Activated T-cell treated with anti-CD3 and anti-CD28 coated beads, Interleukin-2, amount 50 U/mL, for 4 hours (primary cell): ENCODE data around the gene GNG3. TPM values are rescaled to one million over a fixed set of nuclear protein-coding genes. Genes with fewer than 3 reads are reported as not detected.
A peak's percentile ranks its signal among the peaks of the same experiment; 100 is the strongest.

Experiments used
- ATAC-seq, 2 donors: fragments of 200-7000 bp; cut with Tn5 transposase; one replicate each; pipeline ENCODE4 v1.10.0; 2021
- DNase-seq: peaks from one replicate; pipeline ENCODE4 v3.0.0-alpha.2; 2020
- H3K27me3 Mint-ChIP-seq: one replicate; pipeline ENCODE4 v1.8.0; 2021; ENCODE audit warnings: low read depth, mixed read lengths
- H3K36me3 Mint-ChIP-seq: one replicate; pipeline ENCODE4 v1.8.0; 2022; ENCODE audit warnings: mixed read lengths; ENCODE audit not compliant: insufficient read depth
- H3K4me1 Mint-ChIP-seq: one replicate; pipeline ENCODE4 v1.8.0; 2021; ENCODE audit warnings: low read depth, mixed read lengths
- H3K4me3 Mint-ChIP-seq: one replicate; pipeline ENCODE4 v1.8.0; 2021; ENCODE audit warnings: mild to moderate bottlenecking, moderate library complexity, mixed read lengths
- H3K9me3 Mint-ChIP-seq: one replicate; pipeline ENCODE4 v1.8.0; 2021; ENCODE audit warnings: mixed read lengths
- total RNA-seq, 3 donors: library from RNA; stranded (reverse); gene quantifications; one replicate each; pipeline ENCODE4 v1.2.1, GENCODE V29; 2021

GNG3 gene
- total RNA-seq, 3 donors from 2014 or later, result not detected

DNA sequence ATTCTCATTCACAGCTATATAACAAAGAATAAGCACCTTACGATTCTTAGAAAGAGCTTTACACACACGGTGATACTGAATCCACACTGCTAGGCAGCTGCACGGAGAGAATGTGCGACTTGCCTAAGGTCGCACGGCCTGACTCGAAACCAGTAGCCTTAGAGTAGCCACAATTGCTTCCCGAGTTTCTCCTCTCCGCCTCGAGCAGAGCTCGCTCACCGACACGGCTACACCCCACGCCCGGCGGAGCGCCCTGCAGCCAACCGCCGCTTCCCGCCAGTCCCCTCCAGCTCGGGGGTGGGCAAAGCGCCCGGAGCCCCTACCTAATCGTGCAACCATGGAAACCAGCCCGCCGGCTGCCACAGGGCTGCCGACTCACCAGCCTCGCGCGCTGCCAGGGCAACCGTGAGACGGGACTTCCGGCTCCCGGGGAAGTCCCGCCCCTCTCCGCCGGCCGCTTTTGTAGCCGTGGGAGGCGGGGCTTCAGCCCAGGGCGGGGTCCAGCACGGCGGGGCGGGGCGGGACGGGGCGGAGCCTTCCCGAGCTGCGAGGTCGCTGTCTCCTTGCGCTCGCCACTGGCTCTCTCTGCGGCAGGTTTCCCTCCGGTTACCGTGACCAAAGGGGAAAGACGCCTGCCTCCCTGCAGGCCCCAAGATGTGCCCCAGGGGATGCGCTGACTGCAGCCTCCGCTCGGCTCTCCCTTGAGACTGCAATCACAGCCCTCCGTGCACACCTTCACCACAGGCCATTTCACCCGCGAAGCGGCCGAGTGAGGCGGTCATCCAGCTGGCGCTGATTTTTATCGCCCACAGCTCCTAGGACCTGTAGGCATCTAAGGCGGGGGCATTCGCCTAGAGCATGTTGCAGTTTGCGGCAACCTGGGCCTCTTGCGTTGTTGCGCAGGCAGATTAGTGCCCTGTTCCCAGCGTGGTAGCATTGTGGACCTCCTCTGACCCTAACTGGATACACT, 1.3 kb upstream of the GNG3 start:
- DNase-seq, result peak; percentile 95
- Mint-ChIP-seq H3K36me3 (peaks cover 16% of the 10 kb centered on the region), H3K9me3 (no peaks in the 10 kb centered on the region), H3K4me1 (peaks cover 49% of the 10 kb centered on the region), H3K27me3 (no peaks in the 10 kb centered on the region), H3K4me3 (peak overlapping the region; percentile 90)
- ATAC-seq, result peak; percentile 77 to 78

GRCh38 chr11:62706850-62707247, 627 bp upstream of the GNG3 start:
- ATAC-seq, result no peak
- Mint-ChIP-seq H3K36me3 (peaks cover 16% of the 10 kb centered on the region), H3K4me1 (peaks cover 49% of the 10 kb centered on the region), H3K9me3 (no peaks in the 10 kb centered on the region), H3K4me3 (peak overlapping the region; percentile 90), H3K27me3 (no peaks in the 10 kb centered on the region)
- no peak for DNase-seq

DNA sequence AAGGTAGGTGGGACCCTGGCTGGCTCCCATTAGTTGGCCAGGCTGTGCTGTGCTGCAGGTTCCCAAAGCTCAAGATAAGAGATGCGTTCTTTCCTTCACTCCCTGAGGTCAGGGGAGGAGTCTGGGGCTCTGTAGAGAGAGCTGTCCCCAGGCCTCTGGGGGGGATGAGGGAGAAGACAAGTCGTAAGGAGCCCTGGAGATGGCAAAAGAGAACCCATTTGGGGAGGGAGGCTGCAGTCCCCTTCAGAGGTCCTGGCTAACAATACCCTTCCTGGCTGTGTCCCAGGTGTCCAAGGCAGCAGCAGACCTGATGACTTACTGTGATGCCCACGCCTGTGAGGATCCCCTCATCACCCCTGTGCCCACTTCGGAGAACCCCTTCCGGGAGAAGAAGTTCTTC, 916 bp downstream of the GNG3 start:
- H3K36me3 Mint-ChIP-seq, result peaks cover 19% of the 10 kb centered on the region
- ATAC-seq, result no peak
- H3K4me1 Mint-ChIP-seq, result peaks cover 63% of the 10 kb centered on the region
- H3K9me3 Mint-ChIP-seq, result no peaks in the 10 kb centered on the region
- no peak for DNase-seq
- peak overlapping the region; percentile 94 for H3K4me3 Mint-ChIP-seq
- no peaks in the 10 kb centered on the region for H3K27me3 Mint-ChIP-seq

DNA sequence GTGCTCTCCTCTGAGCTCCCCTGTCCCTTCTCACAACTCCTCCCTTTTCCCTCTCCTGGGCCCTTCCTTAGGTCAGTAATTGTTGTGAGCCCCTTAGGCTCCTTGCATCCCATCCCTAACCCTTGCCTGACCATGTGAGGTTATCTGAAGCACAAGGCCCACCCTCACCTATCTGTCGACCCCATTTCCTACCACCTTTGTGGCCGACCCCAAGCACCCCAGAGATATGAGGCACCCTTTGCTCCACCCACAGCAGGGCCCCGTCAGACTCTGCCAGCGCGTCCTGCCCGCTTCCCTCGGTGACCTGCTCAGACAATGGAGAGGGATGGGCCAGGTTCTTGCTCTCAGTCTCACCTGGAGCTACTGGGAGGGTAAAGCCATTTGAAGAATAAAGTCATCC, 1.3 kb downstream of the GNG3 start:
- H3K4me3 Mint-ChIP-seq, result peak overlapping the region; percentile 94
- peak; percentile 24 to 27 for ATAC-seq
- DNase-seq, result peak; percentile 35
- peaks cover 23% of the 10 kb centered on the region for H3K36me3 Mint-ChIP-seq
- no peaks in the 10 kb centered on the region for H3K27me3 Mint-ChIP-seq
- H3K4me1 Mint-ChIP-seq, result peaks cover 67% of the 10 kb centered on the region
- no peaks in the 10 kb centered on the region for H3K9me3 Mint-ChIP-seq

GRCh38 chr11:62709247-62710000, 1.9 kb downstream of the GNG3 start:
- Mint-ChIP-seq H3K4me3 (peak overlapping the region; percentile 94), H3K36me3 (peaks cover 28% of the 10 kb centered on the region), H3K9me3 (no peaks in the 10 kb centered on the region), H3K4me1 (peaks cover 70% of the 10 kb centered on the region), H3K27me3 (no peaks in the 10 kb centered on the region)
- peak; percentile 83 to 84 for ATAC-seq
- DNase-seq, result peak; percentile 95

- DNase-seq (peak; percentile 14), ATAC-seq (no peak)
- no peaks in the 10 kb centered on the region for H3K27me3 Mint-ChIP-seq
- peaks cover 28% of the 10 kb centered on the region for H3K36me3 Mint-ChIP-seq
- H3K4me3 Mint-ChIP-seq, result peak overlapping the region; percentile 94
- H3K9me3 Mint-ChIP-seq, result no peaks in the 10 kb centered on the region
- H3K4me1 Mint-ChIP-seq, result peaks cover 71% of the 10 kb centered on the region
Measured at GRCh38 chr11:62710001-62710345, 2.5 kb downstream of the GNG3 start.

- no peaks in the 10 kb centered on the region for H3K9me3 Mint-ChIP-seq
- H3K4me3 Mint-ChIP-seq, result no peak overlapping the region
- peaks cover 53% of the 10 kb centered on the region for H3K4me1 Mint-ChIP-seq
- DNase-seq (no peak), ATAC-seq (no peak)
- H3K36me3 Mint-ChIP-seq, result peaks cover 47% of the 10 kb centered on the region
- no peaks in the 10 kb centered on the region for H3K27me3 Mint-ChIP-seq
Measured at GRCh38 chr11:62712276-62712812, 4.9 kb downstream of the GNG3 start.

- Mint-ChIP-seq H3K27me3 (no peaks in the 10 kb centered on the region), H3K4me1 (peaks cover 52% of the 10 kb centered on the region), H3K4me3 (no peak overlapping the region), H3K36me3 (peaks cover 51% of the 10 kb centered on the region), H3K9me3 (no peaks in the 10 kb centered on the region)
- no peak for ATAC-seq
- no peak for DNase-seq
Measured at GRCh38 chr11:62712861-62713260, 5.4 kb downstream of the GNG3 start.

GRCh38 chr11:62713343-62713742, 5.9 kb downstream of the GNG3 start:
- H3K36me3 Mint-ChIP-seq, result peaks cover 55% of the 10 kb centered on the region
- H3K4me1 Mint-ChIP-seq, result peaks cover 52% of the 10 kb centered on the region
- no peaks in the 10 kb centered on the region for H3K9me3 Mint-ChIP-seq
- no peaks in the 10 kb centered on the region for H3K27me3 Mint-ChIP-seq
- DNase-seq (no peak), ATAC-seq (no peak)
- no peak overlapping the region for H3K4me3 Mint-ChIP-seq

DNA sequence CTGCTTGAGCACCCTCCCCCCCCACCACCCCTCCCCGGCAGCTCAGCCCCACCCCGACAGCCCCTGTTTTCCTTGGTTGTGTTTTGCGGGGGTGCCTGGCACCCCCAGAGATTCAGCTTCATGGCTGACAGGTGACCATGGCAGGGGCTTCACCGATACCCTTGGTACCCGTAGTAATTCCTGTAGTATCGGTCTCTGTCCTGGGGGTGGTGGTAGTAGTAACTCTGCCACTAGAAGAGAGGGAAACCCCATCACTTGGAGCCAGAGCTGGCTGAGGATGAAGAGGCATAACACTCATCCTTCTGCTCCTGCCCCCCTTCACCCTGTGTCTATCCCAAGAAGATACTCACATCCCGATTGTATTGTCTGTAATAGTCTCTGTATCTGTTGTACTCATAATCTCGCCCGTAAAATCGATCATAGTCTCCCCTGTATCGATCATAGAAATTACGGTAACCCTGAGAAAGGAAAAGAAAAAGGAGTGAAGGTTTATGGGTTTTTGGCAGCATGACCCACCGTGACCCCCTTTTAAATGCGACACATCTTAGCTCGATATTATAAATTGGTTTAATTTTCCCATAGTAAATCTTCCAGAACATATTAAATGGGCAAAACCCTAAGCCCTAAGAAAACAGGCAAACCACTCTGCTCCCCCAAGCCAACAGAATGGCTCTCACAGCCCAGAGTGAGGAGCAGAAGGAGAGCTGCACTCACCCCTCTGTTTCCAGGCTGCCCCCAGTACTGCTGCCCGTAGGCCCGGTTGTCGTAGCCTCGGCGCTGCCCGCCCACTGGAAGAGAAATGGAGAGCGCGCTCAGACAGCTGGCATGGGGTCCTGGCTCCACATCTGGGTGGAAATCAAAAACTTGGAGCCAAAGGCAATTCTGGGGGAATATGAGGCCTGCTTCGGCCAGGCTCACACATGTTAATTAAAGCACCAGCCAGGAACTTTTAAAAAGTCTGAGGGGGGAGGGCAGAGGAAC, 8.0 kb downstream of the GNG3 start:
- peaks cover 38% of the 10 kb centered on the region for H3K4me1 Mint-ChIP-seq
- H3K27me3 Mint-ChIP-seq, result no peaks in the 10 kb centered on the region
- no peak overlapping the region for H3K4me3 Mint-ChIP-seq
- H3K9me3 Mint-ChIP-seq, result no peaks in the 10 kb centered on the region
- H3K36me3 Mint-ChIP-seq, result peaks cover 57% of the 10 kb centered on the region
- DNase-seq (no peak), ATAC-seq (no peak)

DNA sequence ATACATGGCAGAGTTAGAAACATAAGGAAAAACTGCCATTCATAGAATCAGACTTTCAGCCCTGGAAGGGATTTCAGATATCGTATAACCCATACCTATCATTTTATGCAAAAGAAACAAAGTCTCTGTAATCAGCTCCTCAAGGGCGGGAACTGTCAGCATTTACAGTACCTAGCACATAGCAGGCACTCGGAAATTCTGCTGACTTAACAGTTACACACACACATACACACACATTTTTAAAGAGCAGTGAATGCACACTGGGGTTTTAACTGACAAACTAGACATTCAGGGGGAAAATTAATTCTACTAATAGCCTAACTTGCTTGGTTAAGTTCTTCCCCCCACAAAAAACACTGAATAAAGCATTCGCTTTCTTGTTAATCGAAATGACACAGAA, 8.7 kb downstream of the GNG3 start:
- peaks cover 58% of the 10 kb centered on the region for H3K36me3 Mint-ChIP-seq
- H3K4me1 Mint-ChIP-seq, result peaks cover 35% of the 10 kb centered on the region
- H3K9me3 Mint-ChIP-seq, result no peaks in the 10 kb centered on the region

GRCh38 chr11:62716816-62717215, 9.3 kb downstream of the GNG3 start:
- no peak overlapping the region for H3K4me3 Mint-ChIP-seq
- H3K9me3 Mint-ChIP-seq, result no peaks in the 10 kb centered on the region
- DNase-seq (no peak), ATAC-seq (no peak)
- no peaks in the 10 kb centered on the region for H3K27me3 Mint-ChIP-seq
- peaks cover 39% of the 10 kb centered on the region for H3K4me1 Mint-ChIP-seq
- H3K36me3 Mint-ChIP-seq, result peaks cover 61% of the 10 kb centered on the region

More for the DNA sequence above, 8.7 kb downstream of the GNG3 start:
- no peak for DNase-seq
- Mint-ChIP-seq H3K4me3 (no peak overlapping the region), H3K27me3 (no peaks in the 10 kb centered on the region)
- ATAC-seq, result no peak

DNA sequence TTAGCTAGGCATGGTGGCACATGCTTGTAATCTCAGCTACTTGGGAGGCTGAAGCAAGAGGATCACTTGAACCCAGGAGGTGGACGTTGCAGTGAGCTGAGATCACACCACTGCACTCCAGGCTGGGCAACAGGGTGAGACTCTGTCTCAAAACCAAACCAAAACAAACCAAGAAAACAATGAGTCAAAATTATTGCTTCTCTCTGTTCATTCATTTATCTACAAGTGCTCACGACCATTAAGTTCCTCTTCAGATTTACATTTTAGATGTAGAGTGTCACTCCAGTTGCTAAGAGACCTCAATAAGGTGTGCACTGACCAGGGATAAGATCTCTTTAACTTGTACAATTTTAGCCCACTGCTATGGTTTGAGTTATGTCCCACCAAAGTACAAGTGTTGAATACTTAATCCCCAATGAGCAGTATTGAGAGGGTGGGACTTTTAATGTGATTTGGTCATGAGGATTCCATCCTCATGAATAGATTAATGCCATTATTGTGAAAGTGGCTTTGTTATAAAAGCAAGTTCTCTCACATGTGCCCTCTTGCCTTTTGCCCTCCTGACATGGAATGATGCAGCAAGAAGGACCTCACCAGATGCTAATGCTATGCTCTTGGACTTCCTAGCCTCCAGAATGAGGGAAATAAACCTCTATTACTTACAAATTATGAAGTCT, 12.0 kb downstream of the GNG3 start:
- no peak overlapping the region for H3K4me3 Mint-ChIP-seq
- ATAC-seq, result peak in 1 of 2 donors; percentile 18

More for the DNA sequence above, 12.0 kb downstream of the GNG3 start:
- Mint-ChIP-seq H3K27me3 (no peaks in the 10 kb centered on the region), H3K36me3 (peaks cover 71% of the 10 kb centered on the region), H3K4me1 (peaks cover 40% of the 10 kb centered on the region), H3K9me3 (no peaks in the 10 kb centered on the region)
- no peak for DNase-seq
